IMR-90 (cell line): ENCODE results near the gene NPNT.

Source experiments
- POLR2A ChIP-seq: IDR thresholded peaks from 2 replicates; pipeline ENCODE4 v1.6.1; 2012; ENCODE audit warnings: mild to moderate bottlenecking, low read depth, low read length
- TF ChIP-seq, protein P1 (sequence below): conservative IDR thresholded peaks from 2 replicates; pipeline ENCODE4 v1.5.1; 2012; ENCODE audit warnings: mild to moderate bottlenecking, low read depth, low read length, improper control_type of control experiment

- TF ChIP-seq, protein P1, sequence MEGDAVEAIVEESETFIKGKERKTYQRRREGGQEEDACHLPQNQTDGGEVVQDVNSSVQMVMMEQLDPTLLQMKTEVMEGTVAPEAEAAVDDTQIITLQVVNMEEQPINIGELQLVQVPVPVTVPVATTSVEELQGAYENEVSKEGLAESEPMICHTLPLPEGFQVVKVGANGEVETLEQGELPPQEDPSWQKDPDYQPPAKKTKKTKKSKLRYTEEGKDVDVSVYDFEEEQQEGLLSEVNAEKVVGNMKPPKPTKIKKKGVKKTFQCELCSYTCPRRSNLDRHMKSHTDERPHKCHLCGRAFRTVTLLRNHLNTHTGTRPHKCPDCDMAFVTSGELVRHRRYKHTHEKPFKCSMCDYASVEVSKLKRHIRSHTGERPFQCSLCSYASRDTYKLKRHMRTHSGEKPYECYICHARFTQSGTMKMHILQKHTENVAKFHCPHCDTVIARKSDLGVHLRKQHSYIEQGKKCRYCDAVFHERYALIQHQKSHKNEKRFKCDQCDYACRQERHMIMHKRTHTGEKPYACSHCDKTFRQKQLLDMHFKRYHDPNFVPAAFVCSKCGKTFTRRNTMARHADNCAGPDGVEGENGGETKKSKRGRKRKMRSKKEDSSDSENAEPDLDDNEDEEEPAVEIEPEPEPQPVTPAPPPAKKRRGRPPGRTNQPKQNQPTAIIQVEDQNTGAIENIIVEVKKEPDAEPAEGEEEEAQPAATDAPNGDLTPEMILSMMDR, result no peak
- no peak for TF ChIP-seq POLR2A
Measured at GRCh38 chr4:105950701-105951100, 55.4 kb downstream of the NPNT start.
